BJ (cell line): ENCODE results near the gene NR1I2. TPM values are rescaled to one million over a fixed set of nuclear protein-coding genes. Genes with fewer than 3 reads are reported as not detected.

Experiments
- CTCF ChIA-PET: fragments of 350-600 bp; formaldehyde crosslinking; extraction: SDS; loops from one replicate; lab custom pipeline; 2021; ENCODE audit warnings: antibody characterized with exemption, inconsistent platforms; lab: Yijun Ruan, JAX
- POLR2A ChIA-PET: fragments of 300-600 bp; sonication (Branson Sonifier 250); formaldehyde crosslinking; extraction: SDS; loops from one replicate; lab custom pipeline; 2021; ENCODE audit warnings: antibody characterized with exemption; lab: Charles Lee
- DNase-seq: peaks from one replicate; pipeline ENCODE4 v3.0.0-alpha.2; 2011; ENCODE audit warnings: low read depth
- H3K27me3 ChIP-seq: 2 replicates; pipeline ENCODE4 v1.6.0; 2011; ENCODE audit warnings: low read length; ENCODE audit not compliant: control insufficient read depth, insufficient read depth
- H3K36me3 ChIP-seq: 2 replicates; pipeline ENCODE4 v1.5.1; 2011; ENCODE audit warnings: low read length; ENCODE audit not compliant: control insufficient read depth, insufficient read depth
- H3K4me3 ChIP-seq: 2 replicates; pipeline ENCODE4 v1.5.1; 2011; ENCODE audit warnings: low read depth, mild to moderate bottlenecking, control low read depth, low read length
- polyA plus RNA-seq: library from polyadenylated mRNA; depleted of rRNA; stranded (reverse); fragments of >200 nt; gene quantifications from 2 replicates; pipeline ENCODE4 v1.2.3, GENCODE V29; 2011
- TF ChIP-seq, protein P1 (sequence below): IDR thresholded peaks from 2 replicates; pipeline ENCODE4 v1.5.1; 2011; ENCODE audit warnings: low read depth, mild to moderate bottlenecking, control low read depth, inconsistent platforms, low read length, moderate library complexity; ENCODE audit not compliant: insufficient read depth

NR1I2 gene
- polyA plus RNA-seq, 1 experiment, result not detected

GRCh38 chr3:119743921-119744320 lies 38.0 kb upstream of the NR1I2 start:
- TF ChIP-seq, protein P1, sequence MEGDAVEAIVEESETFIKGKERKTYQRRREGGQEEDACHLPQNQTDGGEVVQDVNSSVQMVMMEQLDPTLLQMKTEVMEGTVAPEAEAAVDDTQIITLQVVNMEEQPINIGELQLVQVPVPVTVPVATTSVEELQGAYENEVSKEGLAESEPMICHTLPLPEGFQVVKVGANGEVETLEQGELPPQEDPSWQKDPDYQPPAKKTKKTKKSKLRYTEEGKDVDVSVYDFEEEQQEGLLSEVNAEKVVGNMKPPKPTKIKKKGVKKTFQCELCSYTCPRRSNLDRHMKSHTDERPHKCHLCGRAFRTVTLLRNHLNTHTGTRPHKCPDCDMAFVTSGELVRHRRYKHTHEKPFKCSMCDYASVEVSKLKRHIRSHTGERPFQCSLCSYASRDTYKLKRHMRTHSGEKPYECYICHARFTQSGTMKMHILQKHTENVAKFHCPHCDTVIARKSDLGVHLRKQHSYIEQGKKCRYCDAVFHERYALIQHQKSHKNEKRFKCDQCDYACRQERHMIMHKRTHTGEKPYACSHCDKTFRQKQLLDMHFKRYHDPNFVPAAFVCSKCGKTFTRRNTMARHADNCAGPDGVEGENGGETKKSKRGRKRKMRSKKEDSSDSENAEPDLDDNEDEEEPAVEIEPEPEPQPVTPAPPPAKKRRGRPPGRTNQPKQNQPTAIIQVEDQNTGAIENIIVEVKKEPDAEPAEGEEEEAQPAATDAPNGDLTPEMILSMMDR, result no peak
- Histone ChIP-seq H3K27me3 (peaks cover 2% of the 10 kb centered on the region; the same call in 1 of the 2 replicates), H3K4me3 (no peak overlapping the region), H3K36me3 (no peaks in the 10 kb centered on the region)
- CTCF ChIA-PET, result interaction anchor here (1.4 kb wide), 1 partner anchor 16 kb away, joined by 3 read pairs; no protein-coding TSS in a partner anchor
- POLR2A ChIA-PET, result no interaction called here
- no peak for DNase-seq

DNA sequence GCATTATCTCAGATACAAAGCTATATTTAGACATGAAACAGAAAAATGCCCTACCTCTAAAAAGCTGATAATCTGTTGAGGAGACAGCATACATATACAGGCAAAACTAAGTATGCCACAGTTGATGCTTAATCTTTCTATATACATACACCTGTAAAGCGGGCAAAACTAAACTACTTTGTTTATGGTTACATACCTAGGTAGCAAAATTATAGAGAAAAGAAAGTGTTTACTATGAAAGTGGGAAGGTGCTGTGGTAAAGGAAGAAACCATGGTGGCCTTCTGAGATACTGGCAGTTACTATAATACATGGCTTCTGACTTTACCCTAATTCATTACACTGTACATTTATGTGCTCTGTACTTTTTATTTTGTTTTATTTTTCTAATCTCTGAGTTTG lies 36.0 kb upstream of the NR1I2 start:
- POLR2A ChIA-PET, result no interaction called here
- no peak for DNase-seq
- TF ChIP-seq, protein P1, result no peak
- peaks cover 2% of the 10 kb centered on the region; the same call in 1 of the 2 replicates for H3K27me3 ChIP-seq
- no peaks in the 10 kb centered on the region for H3K36me3 ChIP-seq
- CTCF ChIA-PET, result no interaction called here
- no peak overlapping the region for H3K4me3 ChIP-seq

- POLR2A ChIA-PET, result no interaction called here
- H3K36me3 ChIP-seq, result no peaks in the 10 kb centered on the region
- peaks cover 2% of the 10 kb centered on the region; the same call in 1 of the 2 replicates for H3K27me3 ChIP-seq
- TF ChIP-seq, protein P1, result no peak
- CTCF ChIA-PET, result no interaction called here
- no peak overlapping the region for H3K4me3 ChIP-seq
- DNase-seq, result no peak
Observed at GRCh38 chr3:119746423-119746822, 35.5 kb upstream of the NR1I2 start.

GRCh38 chr3:119747357-119747756 lies 34.5 kb upstream of the NR1I2 start:
- CTCF ChIA-PET, result no interaction called here
- Histone ChIP-seq H3K27me3 (peaks cover 2% of the 10 kb centered on the region; the same call in 1 of the 2 replicates), H3K4me3 (no peak overlapping the region), H3K36me3 (no peaks in the 10 kb centered on the region)
- POLR2A ChIA-PET, result no interaction called here
- no peak for DNase-seq
- TF ChIP-seq, protein P1, result no peak

- TF ChIP-seq, protein P1, result no peak
Observed at GRCh38 chr3:119748991-119749390, 32.9 kb upstream of the NR1I2 start.

More at GRCh38 chr3:119748991-119749390, 32.9 kb upstream of the NR1I2 start:
- H3K27me3 ChIP-seq, result no peaks in the 10 kb centered on the region
- CTCF ChIA-PET, result no interaction called here
- POLR2A ChIA-PET, result no interaction called here
- DNase-seq, result no peak
- no peak overlapping the region for H3K4me3 ChIP-seq
- H3K36me3 ChIP-seq, result no peaks in the 10 kb centered on the region
